Activated CD8-positive, alpha-beta memory T cell treated with anti-CD3 and anti-CD28 coated beads for 4 hours (primary cell): Measurements from ENCODE around the gene COMMD9.
"Not testable (repeated sequence)": the region's sequence is repeated elsewhere in the genome, so short reads cannot be mapped to it uniquely, and the experiment has no call there.

Experiments used
- DNase-seq, 2 donors: peaks; one replicate each; pipeline ENCODE4 v3.0.0-alpha.2; 2020; ENCODE audit warnings: low read depth in 2 of 2

The COMMD9 gene

GRCh38 chr11:36289226-36289852 is at the start of gene COMMD9:
COMMD9 (minus strand) TSS chr11:36289424; CDS start chr11:36289412, 12 bp downstream.
- peak; percentile 87 to 90 for DNase-seq

GRCh38 chr11:36333897-36334296 is 44.7 kb upstream of the COMMD9 start:
- no peak for DNase-seq

- no peak for DNase-seq
Observed at GRCh38 chr11:36333468-36333867, 44.2 kb upstream of the COMMD9 start.

- no peak for DNase-seq
Observed at GRCh38 chr11:36330411-36330810, 41.2 kb upstream of the COMMD9 start.

GRCh38 chr11:36328966-36329673 is 39.9 kb upstream of the COMMD9 start:
- no peak for DNase-seq

- no peak for DNase-seq
Observed at GRCh38 chr11:36326524-36327419, 37.5 kb upstream of the COMMD9 start.

- not testable (repeated sequence) for DNase-seq
Observed at GRCh38 chr11:36325403-36325802, 36.2 kb upstream of the COMMD9 start.

GRCh38 chr11:36324956-36325355 is 35.7 kb upstream of the COMMD9 start:
- DNase-seq = not testable (repeated sequence)

GRCh38 chr11:36317992-36318391 is 28.8 kb upstream of the COMMD9 start:
- no peak for DNase-seq

- no peak for DNase-seq
Observed at GRCh38 chr11:36316049-36316448, 26.8 kb upstream of the COMMD9 start.

- no peak for DNase-seq
Observed at GRCh38 chr11:36314434-36314767, 25.2 kb upstream of the COMMD9 start.

- no peak for DNase-seq
Observed at GRCh38 chr11:36313750-36314433, 24.7 kb upstream of the COMMD9 start.

- DNase-seq = no peak
Observed at GRCh38 chr11:36312611-36313472, 23.6 kb upstream of the COMMD9 start.

GRCh38 chr11:36311926-36312595 is 22.8 kb upstream of the COMMD9 start:
- no peak for DNase-seq

GRCh38 chr11:36309779-36310178 is 20.6 kb upstream of the COMMD9 start:
- no peak for DNase-seq

GRCh38 chr11:36308577-36308976 is 19.4 kb upstream of the COMMD9 start:
- no peak for DNase-seq

- no peak for DNase-seq
Observed at GRCh38 chr11:36306888-36307287, 17.7 kb upstream of the COMMD9 start.

- DNase-seq = no peak
Observed at GRCh38 chr11:36305047-36305446, 15.8 kb upstream of the COMMD9 start.

GRCh38 chr11:36304351-36304750 is 15.1 kb upstream of the COMMD9 start:
- DNase-seq = no peak

- no peak for DNase-seq
Observed at GRCh38 chr11:36300650-36301049, 11.4 kb upstream of the COMMD9 start.
